CD14-positive monocyte (primary cell): ENCODE measurements around the gene RFX7. TPM values are rescaled to one million over a fixed set of nuclear protein-coding genes. Genes with fewer than 3 reads are reported as not detected.
A peak's percentile ranks its signal among the peaks of the same experiment; 100 is the strongest.

Experiments used
- DNase-seq, 3 donors: peaks; one replicate each; pipeline ENCODE4 v3.0.0-alpha.2; 2011 to 2022
- H2AFZ ChIP-seq: 2 replicates; pipeline ENCODE4 v1.6.0; 2012; ENCODE audit warnings: mild to moderate bottlenecking, low read depth, low read length, inconsistent platforms; ENCODE audit not compliant: insufficient read depth, poor library complexity, severe bottlenecking
- H3K27ac ChIP-seq, 2 donors: 1 replicate in 1 of 2; 2 replicates in 1 of 2; pipeline ENCODE4 v1.5.1; 2012 to 2013; ENCODE audit warnings: low read length in 2 of 2, control low read depth in 1 of 2, inconsistent platforms in 1 of 2, low read depth in 1 of 2, mild to moderate bottlenecking in 1 of 2
- H3K27me3 ChIP-seq, 2 donors: one replicate each; pipeline versions ENCODE4 v1.6.0 to v1.6.1; 2011 to 2013; ENCODE audit warnings: low read length in 2 of 2; ENCODE audit not compliant: control insufficient read depth in 2 of 2, insufficient read depth in 2 of 2
- H3K36me3 ChIP-seq, 2 donors: replicated peaks in 1 of 2; 1 replicate in 1 of 2; 2 replicates in 1 of 2; pipeline versions ENCODE4 v1.5.1 to v1.6.1; 2012 to 2013; ENCODE audit warnings: low read length in 2 of 2, control low read depth in 1 of 2, inconsistent platforms in 1 of 2, mild to moderate bottlenecking in 1 of 2; ENCODE audit not compliant: insufficient read depth in 2 of 2, control insufficient read depth in 1 of 2
- H3K4me1 ChIP-seq, 2 donors: 1 replicate in 1 of 2; 2 replicates in 1 of 2; pipeline versions ENCODE4 v1.5.1 to v1.6.1; 2012 to 2013; ENCODE audit warnings: low read length in 2 of 2, control low read depth in 1 of 2, inconsistent platforms in 1 of 2, mild to moderate bottlenecking in 1 of 2, moderate library complexity in 1 of 2; ENCODE audit not compliant: insufficient read depth in 2 of 2, control insufficient read depth in 1 of 2
- H3K4me2 ChIP-seq: replicated peaks from 2 replicates; pipeline ENCODE3; 2012; ENCODE audit warnings: low read length, moderate library complexity, mild to moderate bottlenecking; ENCODE audit not compliant: poor library complexity, severe bottlenecking; ENCODE audit errors: extremely low read depth
- H3K4me3 ChIP-seq, 3 experiments: fragments of 200-600 bp in 1 of 3; sonication (generic) in 1 of 3; replicated peaks in 1 of 3; 1 replicate in 2 of 3; 2 replicates in 1 of 3; pipeline ENCODE4 v1.5.1; 2011 to 2013; ENCODE audit warnings: low read length in 3 of 3, mild to moderate bottlenecking in 3 of 3, control low read depth in 2 of 3, low read depth in 2 of 3, inconsistent platforms in 1 of 3, moderate library complexity in 1 of 3
- H3K79me2 ChIP-seq: 2 replicates; pipeline ENCODE4 v1.6.0; 2012; ENCODE audit warnings: mild to moderate bottlenecking, control low read depth, inconsistent platforms, low read length, moderate library complexity; ENCODE audit not compliant: insufficient read depth
- H3K9ac ChIP-seq: 2 replicates; pipeline ENCODE4 v1.6.0; 2017; ENCODE audit warnings: low read length, mild to moderate bottlenecking; ENCODE audit not compliant: insufficient read depth, poor library complexity, severe bottlenecking
- H3K9me3 ChIP-seq, 2 donors: replicated peaks in 1 of 2; 1 replicate in 1 of 2; 2 replicates in 1 of 2; pipeline versions ENCODE4 v1.5.1 to v1.6.1; 2012 to 2013; ENCODE audit warnings: low read length in 2 of 2, control low read depth in 1 of 2; ENCODE audit not compliant: control insufficient read depth in 1 of 2, insufficient read depth in 1 of 2
- H4K20me1 ChIP-seq: 2 replicates; pipeline ENCODE4 v1.6.0; 2012; ENCODE audit warnings: mild to moderate bottlenecking, low read length, control low read depth, moderate library complexity; ENCODE audit not compliant: insufficient read depth
- H3K27ac Mint-ChIP-seq, 7 donors: one replicate each; pipeline ENCODE4 v1.8.0; 2020; ENCODE audit warnings: mild to moderate bottlenecking in 7 of 7, mixed read lengths in 7 of 7, moderate library complexity in 6 of 7, inconsistent platforms in 2 of 7
- H3K27me3 Mint-ChIP-seq, 3 donors: one replicate each; pipeline ENCODE4 v1.8.0; 2021 to 2022; ENCODE audit warnings: low read depth in 3 of 3, mild to moderate bottlenecking in 3 of 3, mixed read lengths in 3 of 3, moderate library complexity in 3 of 3, inconsistent platforms in 1 of 3
- H3K36me3 Mint-ChIP-seq, 2 donors: one replicate each; pipeline ENCODE4 v1.8.0; 2020; ENCODE audit warnings: mixed read lengths in 2 of 2, inconsistent platforms in 1 of 2, mild to moderate bottlenecking in 1 of 2
- H3K4me1 Mint-ChIP-seq: one replicate; pipeline ENCODE4 v1.8.0; 2020; ENCODE audit warnings: mild to moderate bottlenecking, mixed read lengths
- H3K4me3 Mint-ChIP-seq, 2 donors: one replicate each; pipeline ENCODE4 v1.8.0; 2020; ENCODE audit warnings: mild to moderate bottlenecking in 2 of 2, mixed read lengths in 2 of 2, moderate library complexity in 1 of 2
- H3K9me3 Mint-ChIP-seq, 7 donors: one replicate each; pipeline ENCODE4 v1.8.0; 2020 to 2022; ENCODE audit warnings: mixed read lengths in 7 of 7, mild to moderate bottlenecking in 6 of 7, moderate library complexity in 6 of 7, inconsistent platforms in 2 of 7
- CTCF ChIP-seq: fragments of 200-600 bp; IDR thresholded peaks from one replicate; pipeline ENCODE4 v1.8.0; 2022; ENCODE audit warnings: antibody characterized with exemption, mild to moderate bottlenecking
- WGBS: methylation state at CpG from one replicate; pipeline ENCODE4 v1.1.5; 2013; ENCODE audit warnings: missing lambda C conversion rate; ENCODE audit not compliant: insufficient coverage; 5-methylcytosine and 5-hydroxymethylcytosine counted together
- intact Hi-C, 2 donors: fragments of 100-400 bp; cut with micrococcal nuclease; formaldehyde crosslinking; loops; one replicate each; pipeline versions ENCODE4 v1.15.0 to v1.15.1; 2023
- polyA plus RNA-seq, 3 donors: library from polyadenylated mRNA; depleted of rRNA in 1 of 3; unstranded in 2 of 3; stranded (reverse) in 1 of 3; fragments of 300-500 nt in 2 of 3; fragments of >200 nt in 1 of 3; fragmentation: Illumina TruSeq in 2 of 3; gene quantifications; 1 replicate in 2 of 3; 2 replicates in 1 of 3; pipeline ENCODE4 v1.2.3, GENCODE V29; 2012 to 2021

RFX7 gene
- polyA plus RNA-seq, 3 donors: 1.0 to 2.9 (median 1.2) TPM

- Mint-ChIP-seq H3K4me1 (no peaks in the 10 kb centered on the region), H3K9me3 (peaks cover 0 to 10% (median 6%) of the 10 kb centered on the region in 7 donors), H3K27ac (no peak overlapping the region), H3K27me3 (no peaks in the 10 kb centered on the region), H3K36me3 (peaks cover 16 to 18% of the 10 kb centered on the region in 2 donors), H3K4me3 (no peak overlapping the region)
- no peak for DNase-seq
- Histone ChIP-seq H3K36me3 (peaks cover 14% of the 10 kb centered on the region in 2 donors), H3K9ac (no peak overlapping the region), H3K4me1 (no peaks in the 10 kb centered on the region), H3K4me2 (no peak overlapping the region), H3K79me2 (no peaks in the 10 kb centered on the region), H2AFZ (no peak overlapping the region), H3K27me3 (no peaks in the 10 kb centered on the region), H3K27ac (no peak overlapping the region), H3K9me3 (no peaks in the 10 kb centered on the region), H3K4me3 (no peak overlapping the region), H4K20me1 (no peaks in the 10 kb centered on the region)
- no CpG with 5 or more reads among the region's 1 CpG for WGBS
- intact Hi-C loops: no loop called here
- TF ChIP-seq CTCF: no peak
Observed at GRCh38 chr15:56105855-56106254, 137.8 kb downstream of the RFX7 start.

GRCh38 chr15:56102441-56102840 lies 141.2 kb downstream of the RFX7 start:
- H3K36me3 Mint-ChIP-seq: peaks cover 16 to 23% of the 10 kb centered on the region in 2 donors
- H3K4me3 Mint-ChIP-seq: no peak overlapping the region
- no peak for TF ChIP-seq CTCF
- peak overlapping the region in 1 of 7 donors; percentile 19 for H3K27ac Mint-ChIP-seq
- no CpG with 5 or more reads among the region's 3 CpGs for WGBS
- H2AFZ ChIP-seq: no peak overlapping the region
- H4K20me1 ChIP-seq: no peaks in the 10 kb centered on the region
- H3K36me3 ChIP-seq: peaks cover 24 to 31% of the 10 kb centered on the region in 2 donors
- no peak overlapping the region for H3K4me3 ChIP-seq
- intact Hi-C loops: no loop called here
- H3K4me1 ChIP-seq: no peaks in the 10 kb centered on the region
- no peak overlapping the region for H3K4me2 ChIP-seq
- no peak for DNase-seq
- no peaks in the 10 kb centered on the region for H3K27me3 Mint-ChIP-seq
- H3K9ac ChIP-seq: no peak overlapping the region
- H3K27ac ChIP-seq: no peak overlapping the region
- no peaks in the 10 kb centered on the region for H3K79me2 ChIP-seq
- H3K27me3 ChIP-seq: no peaks in the 10 kb centered on the region
- peaks cover 0 to 3% (median 0%) of the 10 kb centered on the region in 7 donors for H3K9me3 Mint-ChIP-seq
- H3K4me1 Mint-ChIP-seq: no peaks in the 10 kb centered on the region
- no peaks in the 10 kb centered on the region for H3K9me3 ChIP-seq
